GM23248 (cell line): ENCODE measurements around the gene TSPAN9. TPM values are rescaled to one million over a fixed set of nuclear protein-coding genes. Genes with fewer than 3 reads are reported as not detected.
A peak's percentile ranks its signal among the peaks of the same experiment; 100 is the strongest.

Experiments used
- DNase-seq: peaks from one replicate; pipeline ENCODE4 v3.0.0-alpha.2; 2015
- H2AFZ ChIP-seq: fragments of 200-600 bp; sonication (generic); 2 replicates; pipeline ENCODE4 v1.6.1; 2016; ENCODE audit warnings: antibody characterized with exemption
- H3F3A ChIP-seq: fragments of 200-600 bp; sonication (generic); 2 replicates; pipeline ENCODE4 v1.6.1; 2016; ENCODE audit warnings: mild to moderate bottlenecking, antibody characterized with exemption, mixed run types; ENCODE audit not compliant: insufficient read depth
- H3K27ac ChIP-seq: fragments of 200-600 bp; sonication (generic); 2 replicates; pipeline ENCODE4 v1.5.1; 2016; ENCODE audit warnings: mild to moderate bottlenecking
- H3K27me3 ChIP-seq: fragments of 200-600 bp; sonication (generic); replicated peaks from 2 replicates; pipeline ENCODE4 v1.6.1; 2016; ENCODE audit warnings: mild to moderate bottlenecking; ENCODE audit not compliant: insufficient read depth
- H3K36me3 ChIP-seq: fragments of 200-600 bp; sonication (generic); 2 replicates; pipeline ENCODE4 v1.6.1; 2016; ENCODE audit warnings: low read depth, mild to moderate bottlenecking
- H3K4me1 ChIP-seq: fragments of 200-600 bp; sonication (generic); 2 replicates; pipeline ENCODE4 v1.6.1; 2016; ENCODE audit warnings: mild to moderate bottlenecking; ENCODE audit not compliant: insufficient read depth
- H3K4me2 ChIP-seq: fragments of 200-600 bp; sonication (generic); one replicate; pipeline ENCODE4 v1.6.1; 2016; ENCODE audit warnings: mild to moderate bottlenecking; ENCODE audit not compliant: unreplicated experiment
- H3K4me3 ChIP-seq: fragments of 200-600 bp; sonication (generic); 2 replicates; pipeline ENCODE4 v1.5.1; 2016; ENCODE audit warnings: mild to moderate bottlenecking
- H3K79me2 ChIP-seq: fragments of 200-600 bp; sonication (generic); 2 replicates; pipeline ENCODE4 v1.6.1; 2016; ENCODE audit warnings: mild to moderate bottlenecking; ENCODE audit not compliant: insufficient read depth
- H3K9ac ChIP-seq: fragments of 200-600 bp; sonication (generic); 2 replicates; pipeline ENCODE4 v1.6.1; 2016; ENCODE audit warnings: mild to moderate bottlenecking
- H3K9me2 ChIP-seq: fragments of 200-600 bp; sonication (generic); 2 replicates; pipeline ENCODE4 v1.6.1; 2016; ENCODE audit warnings: mixed run types, mild to moderate bottlenecking, moderate library complexity; ENCODE audit not compliant: insufficient read depth
- H3K9me3 ChIP-seq: fragments of 200-600 bp; sonication (generic); one replicate; pipeline ENCODE4 v1.6.1; 2017; ENCODE audit warnings: low read depth
- H4K20me1 ChIP-seq: fragments of 200-600 bp; sonication (generic); 2 replicates; pipeline ENCODE4 v1.6.0; 2016; ENCODE audit not compliant: insufficient read depth
- EZH2 ChIP-seq: fragments of 200-600 bp; sonication (generic); IDR thresholded peaks from 2 replicates; pipeline ENCODE4 v1.6.1; 2018; ENCODE audit warnings: antibody characterized with exemption, mild to moderate bottlenecking; ENCODE audit not compliant: insufficient read depth, poor library complexity, severe bottlenecking
- EZH2phosphoT487 ChIP-seq: fragments of 200-600 bp; sonication (generic); IDR thresholded peaks from 2 replicates; pipeline ENCODE4 v1.6.1; 2018; ENCODE audit warnings: antibody characterized with exemption, moderate library complexity, mild to moderate bottlenecking, low read depth; ENCODE audit not compliant: insufficient read depth
- WGBS, 2 experiments: methylation state at CpG; one replicate each; pipeline ENCODE4 v1.1.6; 2015 to 2017; ENCODE audit warnings: low lambda C conversion rate in 2 of 2, low coverage in 1 of 2; ENCODE audit errors: missing lambda C conversion rate in 2 of 2; 5-methylcytosine and 5-hydroxymethylcytosine counted together
- in situ Hi-C: fragments of 300-500 bp; cut with MboI; formaldehyde crosslinking; loops from 2 replicates; pipeline ENCODE4 v1.15.0; 2020
- polyA plus RNA-seq: library from polyadenylated mRNA; unstranded; fragments of >200 nt; fragmentation: Nextera tagmentation; extraction: Ambion mirVana; gene quantifications from 2 replicates; pipeline ENCODE4 v1.2.1, GENCODE V29; 2016
- total RNA-seq: library from RNA; depleted of rRNA; stranded (reverse); fragments of >200 nt; shearing (Covaris generic); gene quantifications from 2 replicates; pipeline ENCODE4 v1.2.3, GENCODE V29; 2014

Gene TSPAN9
- total and polyA plus RNA-seq, 2 experiments from 2014 or later: 9.5 to 14.4 TPM

- Histone ChIP-seq H3K4me1 (no peaks in the 10 kb centered on the region), H3F3A (no peaks in the 10 kb centered on the region)
Measured at GRCh38 chr12:3195859-3196483, 118.8 kb downstream of the TSPAN9 start.

GRCh38 chr12:3196488-3196887, 119.3 kb downstream of the TSPAN9 start:
- Histone ChIP-seq H3K9ac (no peak overlapping the region), H3K4me2 (no peak overlapping the region), H3K4me3 (no peak overlapping the region), H3K79me2 (no peaks in the 10 kb centered on the region), H2AFZ (no peak overlapping the region), H3K9me3 (no peaks in the 10 kb centered on the region), H3K36me3 (no peaks in the 10 kb centered on the region), H3K27ac (no peak overlapping the region), H3K9me2 (no peaks in the 10 kb centered on the region), H3K4me1 (no peaks in the 10 kb centered on the region), H3K27me3 (0 out of 2 replicates have a peak, but pooled peaks cover 6% of the 10 kb centered on the region), H3F3A (no peaks in the 10 kb centered on the region), H4K20me1 (no peaks in the 10 kb centered on the region)
- in situ Hi-C loops: no loop called here
- no peak for DNase-seq
- no peak for TF ChIP-seq EZH2phosphoT487
- TF ChIP-seq EZH2: no peak
- WGBS, 2 experiments: 87 to 90% methylated on average over 1 of the region's 1 CpG

More at GRCh38 chr12:3195859-3196483, 118.8 kb downstream of the TSPAN9 start:
- 0 out of 2 replicates have a peak, but pooled peaks cover under 1% of the 10 kb centered on the region for H3K27me3 ChIP-seq
- no peak overlapping the region for H2AFZ ChIP-seq
- H3K4me2 ChIP-seq: no peak overlapping the region
- no peak for DNase-seq
- H3K9ac ChIP-seq: no peak overlapping the region
- H3K79me2 ChIP-seq: no peaks in the 10 kb centered on the region
- no peak overlapping the region for H3K4me3 ChIP-seq
- H4K20me1 ChIP-seq: no peaks in the 10 kb centered on the region
- no peak for TF ChIP-seq EZH2
- no peak for TF ChIP-seq EZH2phosphoT487
- H3K27ac ChIP-seq: no peak overlapping the region
- in situ Hi-C loops: no loop called here
- H3K9me3 ChIP-seq: no peaks in the 10 kb centered on the region
- no peaks in the 10 kb centered on the region for H3K9me2 ChIP-seq
- H3K36me3 ChIP-seq: no peaks in the 10 kb centered on the region
- 87 to 90% methylated on average over 14 of the region's 14 CpGs for WGBS, 2 experiments

GRCh38 chr12:3197131-3197818, 120.1 kb downstream of the TSPAN9 start:
- Histone ChIP-seq H3K4me3 (no peak overlapping the region), H3K36me3 (no peaks in the 10 kb centered on the region), H3K9me3 (no peaks in the 10 kb centered on the region), H3K9ac (no peak overlapping the region), H4K20me1 (no peaks in the 10 kb centered on the region), H3K4me1 (no peaks in the 10 kb centered on the region), H2AFZ (no peak overlapping the region), H3K79me2 (no peaks in the 10 kb centered on the region), H3K27me3 (0 out of 2 replicates have a peak, but pooled peaks cover 10% of the 10 kb centered on the region), H3F3A (no peaks in the 10 kb centered on the region), H3K9me2 (no peaks in the 10 kb centered on the region), H3K4me2 (no peak overlapping the region), H3K27ac (no peak overlapping the region)
- DNase-seq: no peak
- WGBS, 2 experiments: 86 to 89% methylated on average over 8 of the region's 8 CpGs
- in situ Hi-C loops: no loop called here
- TF ChIP-seq EZH2phosphoT487 (no peak), EZH2 (no peak)

- no peaks in the 10 kb centered on the region for H3K9me3 ChIP-seq
- H3K4me3 ChIP-seq: peak overlapping the region; percentile 73
- in situ Hi-C loops: no loop called here
- no peaks in the 10 kb centered on the region for H3K79me2 ChIP-seq
- H4K20me1 ChIP-seq: no peaks in the 10 kb centered on the region
- no peaks in the 10 kb centered on the region for H3K4me1 ChIP-seq
- no peaks in the 10 kb centered on the region for H3K36me3 ChIP-seq
- no peak overlapping the region for H3K27ac ChIP-seq
- H2AFZ ChIP-seq: peak overlapping the region; percentile 58
- TF ChIP-seq EZH2 (peak; percentile 11), EZH2phosphoT487 (no peak)
- WGBS, 2 experiments: 2 to 4% methylated on average over 43 to 45 of the region's 45 CpGs
- H3K9ac ChIP-seq: 0 out of 2 replicates have a peak overlapping the region, but pooled peaks have one; percentile 26
- DNase-seq: peak; percentile 56
- H3K4me2 ChIP-seq: peak overlapping the region; percentile 74
- 0 out of 2 replicates have a peak, but pooled peaks cover 10% of the 10 kb centered on the region for H3K27me3 ChIP-seq
- no peaks in the 10 kb centered on the region for H3K9me2 ChIP-seq
- H3F3A ChIP-seq: no peaks in the 10 kb centered on the region
Measured at GRCh38 chr12:3199551-3200031, 122.4 kb downstream of the TSPAN9 start.
